A204.1 (cell line): ENCODE data around the gene CLSTN2.

Source experiments
- FAIRE-seq: peaks from 2 replicates; lab custom pipeline; 2012; peaks lifted over from hg19 to GRCh38; lab: Jason Lieb, UNC

The CLSTN2 gene

DNA sequence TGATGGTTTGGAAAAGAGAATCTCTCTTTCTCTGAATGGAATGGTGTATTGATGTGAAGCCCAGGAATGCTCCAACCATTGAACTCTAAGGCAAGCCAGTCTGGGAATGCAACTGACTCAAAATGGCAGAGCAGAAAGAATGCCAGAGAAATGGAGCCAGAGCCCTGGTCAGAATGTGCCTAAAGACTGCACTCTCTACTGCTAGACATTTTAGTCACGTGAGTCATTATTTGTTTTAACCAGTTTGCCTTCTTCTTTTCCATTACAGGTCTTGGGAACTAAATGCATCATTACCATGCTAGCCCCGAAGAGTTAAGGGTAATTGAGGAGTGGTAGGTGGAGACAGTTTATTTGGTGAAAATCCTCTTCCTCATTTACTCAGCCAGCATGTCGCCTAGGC lies 675.6 kb downstream of the CLSTN2 start:
- FAIRE-seq, result no peak

DNA sequence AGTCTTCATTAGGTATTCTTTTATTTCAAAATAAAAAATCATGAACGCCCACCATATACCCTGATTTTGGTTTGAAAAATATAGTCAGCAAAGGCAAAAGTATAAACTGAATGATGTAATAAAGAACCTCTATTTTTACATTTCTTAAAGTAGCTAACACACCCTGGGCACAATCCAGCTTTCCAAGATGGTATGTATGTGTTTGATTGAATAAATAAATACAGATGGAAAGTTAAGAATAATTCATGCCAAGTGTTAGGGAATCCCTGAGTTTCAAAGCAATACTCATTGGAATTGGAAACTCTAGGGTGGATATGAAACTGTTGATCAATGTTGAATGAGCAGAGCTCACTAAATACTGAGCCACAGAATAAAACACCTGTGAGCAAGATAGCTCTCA lies 679.0 kb downstream of the CLSTN2 start:
- FAIRE-seq, result no peak

DNA sequence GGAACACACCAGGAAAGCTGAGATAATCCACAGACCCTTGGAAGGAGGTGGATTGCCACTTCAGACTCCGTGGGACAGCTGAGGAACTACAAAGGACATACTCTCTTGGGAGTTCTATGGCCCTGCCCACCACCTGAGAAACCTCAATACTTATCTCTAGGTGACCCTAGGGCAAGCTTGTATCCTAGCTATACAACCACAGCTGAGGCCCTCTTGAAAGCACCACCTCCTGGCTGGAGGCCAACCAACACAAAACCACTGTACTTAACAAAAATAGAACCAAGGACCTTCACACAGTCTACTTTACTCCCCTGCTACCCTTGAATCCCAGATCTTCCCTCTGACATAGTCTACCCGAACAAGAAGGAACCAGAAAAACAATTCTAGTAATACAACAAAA lies 682.1 kb downstream of the CLSTN2 start:
- no peak for FAIRE-seq

DNA sequence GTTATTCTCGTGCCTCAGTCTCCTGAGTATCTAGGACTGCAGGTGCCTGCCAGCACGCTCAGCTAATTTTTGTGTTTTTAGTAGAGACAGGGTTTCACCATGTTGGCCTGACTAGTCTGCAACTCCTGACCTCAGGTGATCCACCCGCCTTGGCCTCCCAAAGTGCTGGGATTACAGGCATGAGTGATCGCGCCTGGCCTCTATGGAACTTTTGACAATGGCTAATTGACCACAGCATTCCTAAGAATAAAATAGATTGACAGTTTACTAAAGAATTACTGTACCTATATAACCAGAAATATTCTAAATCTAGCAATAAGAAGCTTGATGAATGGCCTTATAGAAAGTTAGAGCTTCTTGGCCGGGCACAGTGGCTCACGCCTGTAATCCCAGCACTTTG lies 691.9 kb downstream of the CLSTN2 start:
- FAIRE-seq, result no peak
